SH-SY5Y (cell line): ENCODE results near the gene RNU6-1.

Source experiments
- GATA2 ChIP-seq: IDR thresholded peaks from 2 replicates; pipeline ENCODE4 v1.6.1; 2011; ENCODE audit warnings: mild to moderate bottlenecking, low read depth, low read length
- GATA3 ChIP-seq: IDR thresholded peaks from 2 replicates; pipeline ENCODE4 v1.6.1; 2011; ENCODE audit warnings: low read depth, mild to moderate bottlenecking, low read length, moderate library complexity

- TF ChIP-seq GATA2 (no peak), GATA3 (no peak)
These were observed 36.5 kb downstream of the RNU6-1 start for GRCh38 chr15:67803299-67803698.
